DOHH2 (cell line): ENCODE data around the gene ZNF653.

Experiments
- H3F3A ChIP-seq: fragments of 200-600 bp; sonication (generic), shearing (Covaris generic); 2 replicates; pipeline ENCODE4 v1.6.0; 2016; ENCODE audit warnings: antibody characterized with exemption, mild to moderate bottlenecking; ENCODE audit not compliant: control insufficient read depth, insufficient read depth
- H3K27ac ChIP-seq: fragments of 200-600 bp; sonication (generic); 2 replicates; pipeline ENCODE4 v1.5.1; 2014; ENCODE audit warnings: low read depth, mild to moderate bottlenecking, low read length, moderate library complexity
- H3K27me3 ChIP-seq: fragments of 200-600 bp; sonication (generic); 2 replicates; pipeline ENCODE4 v1.6.1; 2014; ENCODE audit warnings: mild to moderate bottlenecking, low read length, mixed read lengths; ENCODE audit not compliant: control insufficient read depth
- H3K36me3 ChIP-seq: fragments of 200-600 bp; sonication (generic); 2 replicates; pipeline ENCODE4 v1.6.1; 2014; ENCODE audit warnings: mild to moderate bottlenecking, low read length, moderate library complexity, mixed read lengths; ENCODE audit not compliant: control insufficient read depth
- H3K4me1 ChIP-seq: fragments of 200-600 bp; sonication (generic); 2 replicates; pipeline ENCODE4 v1.6.1; 2014; ENCODE audit warnings: mild to moderate bottlenecking, low read length, mixed read lengths; ENCODE audit not compliant: control insufficient read depth
- H3K4me2 ChIP-seq: fragments of 200-600 bp; sonication (generic); 2 replicates; pipeline ENCODE4 v1.6.0; 2014; ENCODE audit warnings: mild to moderate bottlenecking, low read length, moderate library complexity
- H3K4me3 ChIP-seq: fragments of 200-600 bp; sonication (generic); 2 replicates; pipeline ENCODE4 v1.5.1; 2014; ENCODE audit warnings: mild to moderate bottlenecking, low read length, mixed read lengths
- H3K79me2 ChIP-seq: fragments of 200-600 bp; sonication (generic); 2 replicates; pipeline ENCODE4 v1.6.1; 2014; ENCODE audit warnings: mild to moderate bottlenecking, low read length, mixed read lengths; ENCODE audit not compliant: control insufficient read depth
- H3K9me2 ChIP-seq: fragments of 200-600 bp; sonication (generic); replicated peaks from 2 replicates; pipeline ENCODE4 v1.6.1; 2014; ENCODE audit warnings: mild to moderate bottlenecking, low read length, mixed read lengths; ENCODE audit not compliant: control insufficient read depth
- H3K9me3 ChIP-seq: fragments of 200-600 bp; sonication (generic); 2 replicates; pipeline ENCODE4 v1.6.1; 2014; ENCODE audit warnings: antibody characterized with exemption, low read length, mixed read lengths; ENCODE audit not compliant: control insufficient read depth, insufficient read depth
- H4K20me1 ChIP-seq: fragments of 200-600 bp; sonication (generic); 2 replicates; pipeline ENCODE4 v1.6.0; 2014; ENCODE audit warnings: low read depth, mild to moderate bottlenecking, antibody characterized with exemption, low read length, moderate library complexity; ENCODE audit not compliant: control insufficient read depth, insufficient read depth
- EZH2phosphoT487 ChIP-seq: fragments of 200-600 bp; sonication (generic); IDR thresholded peaks from 2 replicates; pipeline ENCODE4 v1.6.1; 2017; ENCODE audit warnings: borderline replicate concordance, mild to moderate bottlenecking, antibody characterized with exemption, low read length, moderate library complexity, mixed read lengths
- TF ChIP-seq, protein P1 (sequence below): fragments of 200-600 bp; sonication (generic); IDR thresholded peaks from one replicate; pipeline ENCODE4 v1.5.1; 2014; ENCODE audit warnings: antibody characterized with exemption, mild to moderate bottlenecking, low read depth, low read length; ENCODE audit not compliant: poor library complexity, severe bottlenecking

Gene ZNF653

DNA sequence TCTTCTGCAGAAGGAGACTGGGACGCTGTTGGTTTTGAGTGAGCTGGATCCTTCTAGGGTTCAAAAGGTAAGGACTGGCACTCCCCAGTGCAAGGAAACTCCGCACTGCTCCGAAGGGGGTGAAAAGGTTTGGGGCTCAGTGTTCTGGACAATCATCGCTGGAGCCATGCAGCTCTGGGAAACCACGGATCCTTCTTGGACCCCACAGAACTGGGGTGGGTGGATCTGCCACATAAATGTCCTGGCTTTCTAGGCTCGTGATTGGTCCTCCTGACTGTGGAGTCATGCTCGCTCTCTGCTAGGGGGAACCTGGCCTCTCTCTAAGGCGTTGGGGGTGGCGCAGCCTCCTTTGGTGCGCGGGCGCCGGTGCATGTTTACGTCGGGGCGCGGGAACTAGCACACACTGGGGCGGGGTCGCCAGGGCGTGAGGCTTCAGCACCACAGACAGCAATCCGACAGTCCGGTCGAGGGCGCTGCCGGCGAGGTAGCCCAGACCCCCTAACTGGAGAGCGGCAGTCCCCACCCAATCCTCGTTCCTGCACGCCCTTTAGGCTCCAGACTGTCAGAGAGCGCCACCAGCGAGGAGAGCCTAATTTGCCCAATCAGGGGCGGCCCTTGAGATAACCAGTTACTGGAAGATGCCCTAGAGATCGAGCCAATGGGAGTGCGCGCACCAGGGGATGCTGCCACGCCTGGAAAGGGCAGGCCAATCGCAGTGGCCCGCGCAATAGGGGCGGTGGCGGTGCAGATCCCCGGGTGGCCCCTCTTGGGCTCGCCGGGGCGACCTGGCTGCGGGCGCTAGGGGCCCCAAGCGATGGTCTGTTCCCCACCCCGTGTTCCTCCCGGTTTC is 23.9 kb downstream of the ZNF653 start:
- H3K27ac ChIP-seq, result no peak overlapping the region
- TF ChIP-seq, protein P1, sequence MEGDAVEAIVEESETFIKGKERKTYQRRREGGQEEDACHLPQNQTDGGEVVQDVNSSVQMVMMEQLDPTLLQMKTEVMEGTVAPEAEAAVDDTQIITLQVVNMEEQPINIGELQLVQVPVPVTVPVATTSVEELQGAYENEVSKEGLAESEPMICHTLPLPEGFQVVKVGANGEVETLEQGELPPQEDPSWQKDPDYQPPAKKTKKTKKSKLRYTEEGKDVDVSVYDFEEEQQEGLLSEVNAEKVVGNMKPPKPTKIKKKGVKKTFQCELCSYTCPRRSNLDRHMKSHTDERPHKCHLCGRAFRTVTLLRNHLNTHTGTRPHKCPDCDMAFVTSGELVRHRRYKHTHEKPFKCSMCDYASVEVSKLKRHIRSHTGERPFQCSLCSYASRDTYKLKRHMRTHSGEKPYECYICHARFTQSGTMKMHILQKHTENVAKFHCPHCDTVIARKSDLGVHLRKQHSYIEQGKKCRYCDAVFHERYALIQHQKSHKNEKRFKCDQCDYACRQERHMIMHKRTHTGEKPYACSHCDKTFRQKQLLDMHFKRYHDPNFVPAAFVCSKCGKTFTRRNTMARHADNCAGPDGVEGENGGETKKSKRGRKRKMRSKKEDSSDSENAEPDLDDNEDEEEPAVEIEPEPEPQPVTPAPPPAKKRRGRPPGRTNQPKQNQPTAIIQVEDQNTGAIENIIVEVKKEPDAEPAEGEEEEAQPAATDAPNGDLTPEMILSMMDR, result no peak
- TF ChIP-seq EZH2phosphoT487, result no peak
- H3K4me1 ChIP-seq, result peaks cover 19% of the 10 kb centered on the region
- no peaks in the 10 kb centered on the region for H3K36me3 ChIP-seq
- no peaks in the 10 kb centered on the region for H3K9me2 ChIP-seq
- H3F3A ChIP-seq, result no peaks in the 10 kb centered on the region
- H3K4me3 ChIP-seq, result peak overlapping the region; percentile 52
- H4K20me1 ChIP-seq, result no peaks in the 10 kb centered on the region
- H3K27me3 ChIP-seq, result peaks cover 3% of the 10 kb centered on the region
- H3K4me2 ChIP-seq, result peak overlapping the region; percentile 68
- no peaks in the 10 kb centered on the region for H3K9me3 ChIP-seq
- H3K79me2 ChIP-seq, result no peaks in the 10 kb centered on the region

DNA sequence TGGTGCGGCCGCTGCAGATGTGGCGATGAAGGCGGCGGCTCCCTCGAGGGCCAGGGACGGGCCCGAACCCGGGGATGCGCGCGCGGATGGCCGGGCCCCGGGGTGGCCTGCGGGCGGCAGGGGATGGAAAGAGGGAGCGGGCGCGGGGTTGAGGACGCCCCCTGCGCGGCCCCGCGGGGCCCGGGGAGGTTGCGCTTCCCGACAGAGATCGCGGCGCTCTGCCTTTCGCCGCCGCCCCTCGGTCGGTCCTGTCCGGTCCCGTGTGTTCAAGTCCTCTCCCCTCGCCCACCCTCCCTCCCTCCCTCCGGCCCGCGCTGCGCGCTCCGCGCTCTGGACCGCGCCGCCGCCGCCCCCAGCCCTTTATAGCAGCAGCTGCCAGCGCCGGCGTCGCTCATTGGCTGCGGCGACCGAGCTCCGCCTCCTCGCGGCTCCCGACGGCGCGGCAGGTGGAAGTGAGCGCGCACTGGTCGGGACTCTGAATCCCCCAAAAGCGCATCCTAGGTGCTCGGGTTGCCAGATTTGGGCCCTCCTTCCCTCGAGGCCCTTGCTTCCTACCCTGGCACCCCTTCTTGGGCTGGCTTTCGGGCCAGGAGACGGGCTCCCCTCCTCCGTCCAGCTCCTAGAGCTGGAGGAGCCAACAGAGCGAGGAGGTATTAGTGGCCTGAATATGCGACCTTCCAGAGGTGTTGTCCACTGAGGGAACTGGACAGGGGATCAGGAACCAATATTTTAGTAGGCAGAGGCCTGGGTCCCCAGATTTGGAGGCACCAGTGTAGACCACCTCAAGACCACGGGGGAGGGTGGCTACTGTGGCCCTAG is 24.7 kb downstream of the ZNF653 start, which contains the start of gene ELAVL3:
TSS of gene ELAVL3 (minus strand) at position 332 of the 819 bp plus-strand sequence. CDS start 438 bp downstream, outside the sequence.
- H3K27ac ChIP-seq, result no peak within 1 kb of the TSS
- H3K4me1 ChIP-seq, result peaks cover 19% of the 10 kb centered on the region

DNA sequence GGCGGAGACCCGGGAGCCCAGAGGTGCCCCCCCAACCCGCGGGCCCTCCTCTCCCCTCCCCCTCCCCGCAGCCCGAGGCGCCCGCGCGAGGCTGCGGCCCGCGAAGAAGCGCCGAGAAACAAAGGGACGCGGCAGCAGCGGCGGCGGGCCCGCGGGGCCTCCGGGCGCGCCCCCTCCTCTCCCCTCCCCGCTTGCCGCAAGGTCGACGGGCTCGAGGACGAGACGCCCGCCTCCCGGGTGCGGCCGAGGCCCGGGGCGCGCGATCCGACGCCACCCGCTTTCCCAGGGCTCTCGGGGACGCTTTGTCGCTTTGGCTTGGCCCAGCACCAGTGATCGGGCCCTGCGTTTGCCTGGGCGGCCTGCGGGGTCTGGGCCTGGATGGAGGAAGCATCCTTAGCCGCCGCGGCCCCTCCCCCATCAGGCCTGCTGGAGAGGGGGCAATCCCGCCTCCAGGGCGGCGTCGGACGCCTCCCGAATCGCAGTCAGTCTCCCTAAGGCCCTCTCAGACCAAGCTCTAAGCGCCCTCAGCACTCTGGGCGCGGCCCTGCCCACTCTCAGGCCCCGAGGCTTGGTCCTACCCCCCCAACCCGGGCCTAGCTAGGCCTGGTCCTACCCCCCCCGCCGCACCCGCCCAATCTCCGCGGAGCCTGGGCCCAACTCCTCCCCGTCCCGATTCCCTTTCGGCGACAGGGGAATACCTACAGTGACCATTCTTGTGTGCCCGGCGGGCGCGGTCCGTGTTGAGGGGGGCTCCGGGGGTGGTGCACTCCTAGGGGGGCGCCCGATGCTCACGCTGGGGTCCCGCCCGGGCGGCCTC is 25.5 kb downstream of the ZNF653 start:
- Histone ChIP-seq H3K9me2 (no peaks in the 10 kb centered on the region), H3K4me3 (no peak overlapping the region), H3K4me2 (no peak overlapping the region), H4K20me1 (no peaks in the 10 kb centered on the region), H3F3A (no peaks in the 10 kb centered on the region), H3K4me1 (peaks cover 19% of the 10 kb centered on the region), H3K36me3 (no peaks in the 10 kb centered on the region), H3K9me3 (no peaks in the 10 kb centered on the region), H3K27ac (no peak overlapping the region), H3K79me2 (no peaks in the 10 kb centered on the region), H3K27me3 (peaks cover 3% of the 10 kb centered on the region)
- no peak for TF ChIP-seq EZH2phosphoT487
- TF ChIP-seq, protein P1, result no peak

More for the DNA sequence above, 24.7 kb downstream of the ZNF653 start, which contains the start of gene ELAVL3:
- H3K36me3 ChIP-seq, result no peaks in the 10 kb centered on the region
- H4K20me1 ChIP-seq, result no peaks in the 10 kb centered on the region
- H3F3A ChIP-seq, result no peaks in the 10 kb centered on the region
- H3K9me2 ChIP-seq, result no peaks in the 10 kb centered on the region
- H3K79me2 ChIP-seq, result no peaks in the 10 kb centered on the region
- H3K9me3 ChIP-seq, result no peaks in the 10 kb centered on the region
- H3K27me3 ChIP-seq, result peaks cover 3% of the 10 kb centered on the region
- H3K4me3 ChIP-seq, result no peak within 1 kb of the TSS
- TF ChIP-seq EZH2phosphoT487, result no peak
- H3K4me2 ChIP-seq, result peak within 1 kb of the TSS; percentile 68; the same call in 1 of the 2 replicates
